ENCODE measurements around the gene TMEM63B.

GRCh38 chr6:44122801-44123200, 4.6 kb upstream of the TMEM63B start:
- TF ChIP-seq CEBPB (IDR thresholded peaks at IDR 0.05; ENCODE audit: low read depth, low read length): no peak
- no peak for TF ChIP-seq ZNF274 (IDR thresholded peaks at IDR 0.05; ENCODE audit: borderline replicate concordance, extremely low read depth, low read length)
- TF ChIP-seq POLR2A (IDR thresholded peaks at IDR 0.05; ENCODE audit: control extremely low read depth in 1 of 2, low read depth in 2 of 2, low read length in 2 of 2): no peak
- TF ChIP-seq EZH2 (IDR thresholded peaks at IDR 0.05; ENCODE audit: low read depth, low read length, severe bottlenecking): no peak
- no peak for TF ChIP-seq CTCF (IDR thresholded peaks at IDR 0.05; ENCODE audit: control extremely low read depth in 1 of 3, insufficient read depth in 1 of 3, low read depth in 1 of 3, low read length in 3 of 3)
- no peak for TF ChIP-seq HDAC2 (IDR thresholded peaks at IDR 0.05; ENCODE audit: borderline replicate concordance in 1 of 2, low read depth in 2 of 2, low read length in 2 of 2)
- TF ChIP-seq ATF3 (IDR thresholded peaks at IDR 0.05; ENCODE audit: insufficient read depth, low read depth, low read length): no peak
- no peak for TF ChIP-seq CHD2 (IDR thresholded peaks at IDR 0.05; ENCODE audit: low read length)
- TF ChIP-seq MAX (IDR thresholded peaks at IDR 0.05): no peak
- no peak for TF ChIP-seq POLR2AphosphoS5 (IDR thresholded peaks at IDR 0.05; ENCODE audit: low read depth, low read length)

Data from H1 (cell line).